Omental fat pad (tissue), 4 donors: ENCODE measurements around the gene TBC1D23. TPM values are rescaled to one million over a fixed set of nuclear protein-coding genes. Genes with fewer than 3 reads are reported as not detected.

Source experiments
- ATAC-seq: fragments of 150-250 bp; one replicate; pipeline ENCODE4 v1.9.1; 2016; ENCODE audit warnings: mild to moderate bottlenecking, moderate library complexity; ENCODE audit not compliant: low FRiP score
- DNase-seq: peaks from one replicate; pipeline ENCODE4 v3.0.0-alpha.2; 2019; ENCODE audit warnings: low spot score
- CTCF ChIP-seq, 3 donors: fragments of 450-650 bp; IDR thresholded peaks; one replicate each; pipeline ENCODE4 v1.5.1; 2016 to 2017; ENCODE audit warnings: antibody characterized with exemption in 3 of 3, mild to moderate bottlenecking in 3 of 3, moderate library complexity in 2 of 3
- total RNA-seq, 4 donors: library from RNA; depleted of rRNA; stranded (reverse); fragments of >200 nt; gene quantifications; one replicate each; pipeline ENCODE4 v1.1.0, GENCODE V29; 2016

The TBC1D23 gene
- total RNA-seq, 4 donors from 2014 or later: 27.8 to 47.3 (median 31.5) TPM

- no peak for TF ChIP-seq CTCF (IDR thresholded peaks at IDR 0.05)
- no peak for ATAC-seq
- DNase-seq: no peak
These were observed 34.3 kb downstream of the TBC1D23 start for GRCh38 chr3:100295089-100295488.

- DNase-seq: no peak
- no peak for ATAC-seq
- TF ChIP-seq CTCF (IDR thresholded peaks at IDR 0.05): no peak
These were observed 37.0 kb downstream of the TBC1D23 start for GRCh38 chr3:100297784-100298183.

GRCh38 chr3:100299016-100299415 lies 38.2 kb downstream of the TBC1D23 start:
- ATAC-seq (no peak), DNase-seq (no peak)
- no peak for TF ChIP-seq CTCF (IDR thresholded peaks at IDR 0.05)

GRCh38 chr3:100306695-100307094 lies 45.9 kb downstream of the TBC1D23 start:
- TF ChIP-seq CTCF (IDR thresholded peaks at IDR 0.05): no peak
- DNase-seq (no peak), ATAC-seq (no peak)

GRCh38 chr3:100310355-100310965 lies 49.7 kb downstream of the TBC1D23 start:
- DNase-seq (no peak), ATAC-seq (no peak)
- TF ChIP-seq CTCF (IDR thresholded peaks at IDR 0.05): no peak

GRCh38 chr3:100311011-100311410 lies 50.2 kb downstream of the TBC1D23 start:
- TF ChIP-seq CTCF (IDR thresholded peaks at IDR 0.05): no peak
- no peak for ATAC-seq
- DNase-seq: no peak

- ATAC-seq (peak; percentile 77), DNase-seq (no peak)
- TF ChIP-seq CTCF (IDR thresholded peaks at IDR 0.05): no peak
These were observed 55.9 kb downstream of the TBC1D23 start for GRCh38 chr3:100316641-100317069.
